ENCODE measurements around the gene AK2.

DNA sequence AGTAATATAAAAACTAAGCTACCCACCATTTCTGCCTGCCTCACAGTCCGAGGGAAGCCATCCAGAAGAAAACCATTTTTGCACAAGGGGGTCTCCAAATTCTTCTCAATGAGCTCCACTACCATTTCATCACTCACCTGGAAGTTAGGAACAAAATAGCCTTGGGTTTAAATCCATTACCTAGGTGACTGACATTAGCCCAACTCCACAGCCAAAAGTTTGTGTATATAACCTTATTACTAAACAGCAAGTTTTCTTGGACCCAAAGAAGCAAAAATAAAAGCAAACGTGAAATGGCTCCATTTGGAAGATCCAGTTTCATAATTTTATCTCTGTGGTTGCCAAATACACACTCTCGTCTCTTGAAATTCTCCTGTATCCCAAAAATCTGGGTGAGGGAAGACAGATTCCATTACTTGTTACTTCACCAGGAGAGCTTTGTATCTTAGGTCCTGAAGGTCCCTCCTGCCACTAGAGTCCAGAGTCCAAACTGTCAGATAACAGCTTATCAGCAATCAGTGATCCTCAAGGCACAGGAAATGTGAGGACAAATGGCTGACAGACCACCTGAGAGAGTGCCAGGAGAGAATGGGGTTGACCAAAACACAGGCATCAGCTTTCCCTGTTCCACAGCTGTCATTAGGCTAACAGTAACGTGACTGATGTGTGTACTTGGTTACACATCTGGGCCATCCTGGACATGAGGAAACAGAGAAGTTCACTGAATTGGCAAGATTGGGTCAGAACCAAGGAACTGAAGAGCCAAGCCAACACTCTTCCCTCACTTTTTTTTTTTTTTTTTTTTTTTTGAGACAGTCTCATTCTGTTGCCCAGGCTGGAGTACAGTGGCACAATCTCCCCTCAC, 14.9 kb downstream of the AK2 start:
- TF ChIP-seq, protein P1, sequence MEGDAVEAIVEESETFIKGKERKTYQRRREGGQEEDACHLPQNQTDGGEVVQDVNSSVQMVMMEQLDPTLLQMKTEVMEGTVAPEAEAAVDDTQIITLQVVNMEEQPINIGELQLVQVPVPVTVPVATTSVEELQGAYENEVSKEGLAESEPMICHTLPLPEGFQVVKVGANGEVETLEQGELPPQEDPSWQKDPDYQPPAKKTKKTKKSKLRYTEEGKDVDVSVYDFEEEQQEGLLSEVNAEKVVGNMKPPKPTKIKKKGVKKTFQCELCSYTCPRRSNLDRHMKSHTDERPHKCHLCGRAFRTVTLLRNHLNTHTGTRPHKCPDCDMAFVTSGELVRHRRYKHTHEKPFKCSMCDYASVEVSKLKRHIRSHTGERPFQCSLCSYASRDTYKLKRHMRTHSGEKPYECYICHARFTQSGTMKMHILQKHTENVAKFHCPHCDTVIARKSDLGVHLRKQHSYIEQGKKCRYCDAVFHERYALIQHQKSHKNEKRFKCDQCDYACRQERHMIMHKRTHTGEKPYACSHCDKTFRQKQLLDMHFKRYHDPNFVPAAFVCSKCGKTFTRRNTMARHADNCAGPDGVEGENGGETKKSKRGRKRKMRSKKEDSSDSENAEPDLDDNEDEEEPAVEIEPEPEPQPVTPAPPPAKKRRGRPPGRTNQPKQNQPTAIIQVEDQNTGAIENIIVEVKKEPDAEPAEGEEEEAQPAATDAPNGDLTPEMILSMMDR (IDR thresholded peaks at IDR 0.05) = no peak
- no peak for TF ChIP-seq EP300 (IDR thresholded peaks at IDR 0.05)
